Measurements from ENCODE around the gene ETV4.
A peak's percentile ranks its signal among the peaks of the same experiment; 100 is the strongest.
"Not testable (repeated sequence)": the region's sequence is repeated elsewhere in the genome, so short reads cannot be mapped to it uniquely, and the experiment has no call there.

ETV4 gene

DNA sequence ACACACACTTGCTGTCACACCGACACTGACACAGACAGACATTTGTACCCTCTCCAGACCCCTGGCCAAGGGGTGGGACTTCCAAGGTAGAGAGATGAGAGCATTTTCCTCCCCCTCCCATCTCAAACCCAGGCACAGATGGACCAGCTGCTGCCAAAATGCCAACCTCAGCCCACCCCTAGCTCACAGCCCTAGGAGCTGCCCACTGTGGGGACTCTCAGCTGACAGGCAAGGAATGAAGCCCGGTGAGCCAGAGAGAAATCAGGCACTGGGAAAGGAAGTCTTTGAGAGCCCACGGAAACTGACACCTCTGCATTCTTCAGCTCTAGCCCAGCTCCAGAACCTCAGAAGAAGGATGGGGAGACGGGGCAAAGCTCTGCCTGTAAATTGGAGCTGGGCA, 2.8 kb downstream of the ETV4 start:
- no peak for DNase-seq

DNA sequence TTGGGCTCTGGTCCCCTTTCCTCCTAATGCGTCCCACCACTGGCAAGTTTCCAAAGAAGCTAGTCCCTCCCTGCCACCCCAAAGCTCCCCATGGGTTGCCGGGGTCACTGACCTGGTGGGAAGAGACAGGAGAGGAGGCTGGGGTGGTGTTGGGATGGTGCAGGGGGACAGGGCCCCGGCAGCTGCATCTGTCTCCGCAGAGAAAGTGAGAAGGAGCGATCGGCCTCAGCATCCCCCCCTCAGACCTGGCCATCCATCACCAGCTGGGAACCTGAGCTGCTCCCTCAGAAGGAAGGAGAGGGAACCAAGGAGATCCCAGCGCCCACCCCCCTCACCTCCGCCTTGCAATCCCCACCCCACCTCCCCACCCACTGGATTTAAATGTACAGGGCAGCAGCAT, 3.3 kb downstream of the ETV4 start:
- DNase-seq = no peak

DNA sequence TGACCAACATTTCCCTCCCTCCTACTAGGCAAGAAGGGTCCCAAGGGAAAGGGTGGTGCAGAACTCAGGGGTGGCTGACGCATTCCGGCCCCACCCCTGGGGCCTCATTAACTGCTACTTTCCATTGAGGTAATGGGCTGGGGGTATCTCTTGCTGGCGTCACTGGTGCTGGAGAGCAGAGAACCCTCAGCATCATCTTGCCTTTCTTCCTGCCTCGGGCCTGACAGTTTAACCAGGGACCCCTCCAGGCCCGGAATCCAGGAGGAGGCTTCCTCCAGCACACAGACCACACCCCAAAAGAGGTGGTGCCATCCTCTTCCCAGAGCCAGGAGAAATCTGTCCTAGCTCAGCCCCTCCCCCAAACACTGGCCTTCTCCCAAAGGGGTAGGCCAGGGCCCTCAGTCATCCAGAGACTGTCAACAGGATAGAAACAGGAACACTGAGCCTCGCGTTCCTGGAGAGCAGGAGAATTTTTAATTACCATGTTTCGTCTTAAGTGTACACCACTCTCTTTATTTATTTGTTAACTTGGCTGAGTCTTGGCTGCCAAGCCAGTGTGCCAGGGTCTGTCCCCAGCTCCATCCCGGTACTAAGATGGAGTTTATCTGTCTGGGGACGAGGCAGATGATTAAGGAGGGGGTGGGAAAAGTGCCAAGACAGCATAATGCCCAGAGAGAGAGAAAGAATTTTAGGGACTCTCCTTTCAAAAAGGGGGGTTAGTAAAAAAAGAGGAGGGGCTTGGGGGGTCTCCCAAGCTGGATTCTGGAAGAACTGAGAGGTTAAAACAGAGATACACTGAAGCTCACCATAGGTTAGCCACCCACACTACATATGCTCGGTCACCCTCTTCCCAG, 5.1 kb downstream of the ETV4 start:
- no peak for DNase-seq

DNA sequence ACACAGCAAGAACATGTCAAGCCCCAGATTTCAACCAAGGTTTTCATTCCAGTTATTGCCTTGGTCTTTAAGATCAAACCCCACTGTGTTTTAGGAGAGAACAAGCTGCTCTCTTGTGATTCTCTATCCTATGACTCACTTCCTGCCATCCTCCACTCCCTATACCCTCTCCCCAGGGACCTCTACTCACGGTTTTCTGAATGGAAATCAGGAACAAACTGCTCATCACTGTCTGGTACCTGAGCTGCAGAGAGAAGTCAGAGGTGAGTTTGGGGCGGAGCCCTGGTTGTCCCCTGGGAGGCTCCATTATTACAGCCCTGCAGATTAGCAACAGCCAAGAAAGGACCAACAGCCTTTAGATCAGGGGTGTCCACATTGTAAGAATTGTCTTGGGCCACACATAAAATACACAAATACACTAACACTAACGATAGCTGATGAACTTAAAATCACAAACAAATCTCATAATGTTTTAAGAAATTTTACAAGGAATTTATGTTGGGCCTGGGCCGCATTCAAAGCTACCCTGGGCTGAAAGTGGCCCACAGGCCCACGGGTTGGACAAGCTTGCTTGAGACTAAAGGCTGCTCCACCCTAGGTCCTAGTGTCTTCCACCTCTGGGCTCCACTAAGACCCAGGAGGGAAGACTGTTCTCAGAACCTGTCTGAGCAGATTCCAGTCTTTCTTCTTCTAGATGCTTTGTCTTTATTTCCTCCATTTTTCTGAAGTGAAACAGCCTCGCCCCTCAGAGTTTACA, 9.7 kb downstream of the ETV4 start:
- DNase-seq = peak; percentile 63

DNA sequence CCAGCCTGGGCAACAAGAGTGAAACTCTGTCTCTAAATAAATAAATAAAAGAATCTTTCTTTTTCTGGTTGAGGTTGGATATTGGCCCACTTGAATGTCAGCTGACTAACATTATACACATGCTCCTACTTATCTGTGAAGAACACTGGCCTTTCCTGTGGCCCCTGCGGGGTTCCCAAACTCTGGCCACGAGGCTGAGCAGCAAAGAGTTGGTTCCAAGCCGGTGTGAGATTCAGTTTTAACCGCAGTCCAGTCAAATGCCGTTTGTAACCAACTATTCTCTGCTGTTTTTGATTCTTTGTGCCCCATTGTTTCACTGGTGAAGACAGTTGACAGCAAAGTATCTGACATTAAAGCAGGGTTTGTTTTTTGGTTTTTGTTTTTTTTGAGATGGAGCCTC, 11.2 kb downstream of the ETV4 start:
- DNase-seq = no peak

DNA sequence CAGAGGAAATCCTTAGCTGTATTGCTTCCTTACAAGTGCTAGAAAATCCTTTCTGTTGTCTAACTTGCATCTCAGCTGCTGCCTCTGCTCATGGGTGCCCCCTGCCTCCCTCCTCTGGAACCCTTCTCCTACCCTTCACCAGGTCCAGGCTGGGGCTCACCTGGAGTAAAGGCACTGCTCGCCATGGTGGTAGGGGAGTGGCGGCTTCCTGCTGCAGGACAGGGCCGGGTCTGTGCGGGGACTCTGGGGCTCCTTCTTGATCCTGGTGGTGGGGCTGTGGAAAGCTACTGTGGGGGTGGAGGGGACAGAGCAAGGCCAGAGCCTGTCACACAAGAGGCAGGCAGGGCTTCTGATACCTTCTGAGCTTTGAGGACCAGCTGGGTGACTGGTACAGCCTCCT, 12.4 kb downstream of the ETV4 start:
- no peak for DNase-seq

DNA sequence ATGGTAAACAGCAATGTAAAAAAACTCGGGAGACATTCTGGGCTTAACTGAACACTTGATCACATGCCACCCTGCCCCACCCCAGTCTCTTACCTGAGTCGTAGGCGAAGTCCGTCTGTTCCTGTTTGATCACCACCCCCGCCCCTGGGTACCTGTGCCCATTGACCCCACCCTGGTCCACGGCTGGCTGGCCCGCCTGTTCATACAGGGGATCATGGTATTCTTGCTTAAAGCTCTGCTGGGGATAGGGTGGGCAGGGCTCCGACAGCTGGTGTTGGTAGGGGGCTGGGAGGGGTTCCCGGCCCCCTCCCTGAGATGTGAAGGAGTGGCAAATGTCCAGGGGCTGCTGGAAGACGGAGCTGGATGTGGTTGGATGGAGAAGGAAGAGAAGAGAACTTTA, 13.6 kb downstream of the ETV4 start:
- DNase-seq = no peak

DNA sequence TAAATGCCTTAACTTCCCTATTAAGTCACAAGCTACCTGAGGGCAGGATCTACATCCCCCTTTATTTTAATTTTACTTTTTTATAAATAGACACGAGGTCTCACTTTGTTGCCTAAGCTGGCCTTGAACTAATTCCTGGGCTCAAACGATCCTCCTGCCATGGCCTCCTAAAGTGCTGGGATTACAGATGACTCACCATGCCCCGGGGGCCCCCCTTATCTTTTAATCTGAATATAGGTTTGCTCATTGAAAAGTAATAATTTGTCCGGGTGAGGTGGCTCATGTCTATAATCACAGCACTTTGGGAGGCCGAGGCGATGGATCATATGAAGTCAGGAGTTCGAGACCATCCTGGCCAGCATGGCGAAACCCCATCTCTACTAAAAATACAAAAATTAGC, 14.2 kb downstream of the ETV4 start:
- DNase-seq = no peak

DNA sequence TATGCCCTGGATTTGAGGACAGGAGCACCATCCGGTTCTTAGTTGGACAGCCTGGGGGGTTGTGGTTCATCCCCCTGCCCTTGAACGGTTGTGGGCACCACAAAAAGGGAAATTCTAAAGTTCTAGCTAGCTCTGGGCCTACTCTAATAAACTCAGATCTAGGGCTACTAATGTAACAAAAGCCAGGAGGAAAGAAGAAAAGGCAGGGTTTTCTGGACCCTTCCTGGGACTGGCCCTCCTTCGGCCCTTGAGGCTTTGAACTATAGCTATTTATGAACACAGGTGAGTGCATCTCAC, 15.1 kb downstream of the ETV4 start:
- no peak for DNase-seq

DNA sequence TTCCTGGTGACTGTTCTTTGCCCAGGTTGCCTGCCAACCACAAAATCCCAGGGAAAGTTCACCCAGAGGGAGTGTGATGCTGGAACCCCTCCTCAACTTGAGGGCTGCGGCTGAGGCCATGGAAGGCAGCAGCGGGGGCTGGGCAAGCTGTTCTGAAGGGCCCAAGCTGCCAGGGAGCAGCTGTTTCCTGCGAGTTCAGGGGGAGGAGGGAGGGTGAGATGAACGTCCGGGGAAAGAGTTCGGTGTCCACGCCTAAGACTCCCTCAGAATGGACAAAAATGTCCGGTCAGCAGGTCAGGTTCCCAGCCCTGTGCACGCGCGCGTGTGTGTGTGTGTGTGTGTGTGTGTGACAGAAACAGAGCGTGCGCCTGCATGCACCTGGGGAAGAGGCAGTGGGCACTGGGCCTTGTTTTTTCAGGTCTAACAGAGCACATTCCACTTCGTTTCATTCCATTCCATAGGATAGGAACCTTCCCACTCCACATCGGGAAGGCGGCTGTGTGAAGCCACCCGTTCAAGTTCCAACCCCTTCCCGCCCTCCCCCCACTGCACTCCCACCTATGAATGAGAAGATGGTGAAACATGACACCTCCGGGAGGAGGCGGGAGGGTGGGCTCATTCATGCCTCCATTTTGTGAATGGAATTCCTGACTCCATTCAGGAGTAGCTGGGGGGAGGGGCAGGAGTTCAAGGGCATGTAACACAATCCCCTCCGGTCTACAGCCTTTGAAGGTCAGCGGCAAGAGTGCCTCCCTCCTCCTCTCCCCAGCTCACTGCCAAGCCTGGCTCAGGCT, 15.7 kb downstream of the ETV4 start:
- peak; percentile 89 for DNase-seq

DNA sequence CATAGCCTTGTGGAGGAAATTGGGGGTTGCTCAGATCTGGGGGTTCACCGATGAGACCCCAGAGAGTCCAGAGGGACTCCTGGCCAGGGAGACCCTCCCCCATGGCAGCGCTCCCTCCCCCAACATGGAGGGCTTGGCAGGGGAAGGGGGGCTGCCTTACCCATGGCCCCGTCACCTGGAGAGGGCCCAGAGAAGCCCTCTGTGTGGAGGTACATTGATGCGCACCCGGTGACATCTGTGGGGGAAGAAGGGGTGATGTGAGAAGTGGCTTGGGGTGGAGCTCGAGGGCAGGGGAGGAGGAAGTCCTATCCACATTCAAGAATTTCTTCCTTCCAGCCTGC, 16.2 kb downstream of the ETV4 start:
- no peak for DNase-seq

DNA sequence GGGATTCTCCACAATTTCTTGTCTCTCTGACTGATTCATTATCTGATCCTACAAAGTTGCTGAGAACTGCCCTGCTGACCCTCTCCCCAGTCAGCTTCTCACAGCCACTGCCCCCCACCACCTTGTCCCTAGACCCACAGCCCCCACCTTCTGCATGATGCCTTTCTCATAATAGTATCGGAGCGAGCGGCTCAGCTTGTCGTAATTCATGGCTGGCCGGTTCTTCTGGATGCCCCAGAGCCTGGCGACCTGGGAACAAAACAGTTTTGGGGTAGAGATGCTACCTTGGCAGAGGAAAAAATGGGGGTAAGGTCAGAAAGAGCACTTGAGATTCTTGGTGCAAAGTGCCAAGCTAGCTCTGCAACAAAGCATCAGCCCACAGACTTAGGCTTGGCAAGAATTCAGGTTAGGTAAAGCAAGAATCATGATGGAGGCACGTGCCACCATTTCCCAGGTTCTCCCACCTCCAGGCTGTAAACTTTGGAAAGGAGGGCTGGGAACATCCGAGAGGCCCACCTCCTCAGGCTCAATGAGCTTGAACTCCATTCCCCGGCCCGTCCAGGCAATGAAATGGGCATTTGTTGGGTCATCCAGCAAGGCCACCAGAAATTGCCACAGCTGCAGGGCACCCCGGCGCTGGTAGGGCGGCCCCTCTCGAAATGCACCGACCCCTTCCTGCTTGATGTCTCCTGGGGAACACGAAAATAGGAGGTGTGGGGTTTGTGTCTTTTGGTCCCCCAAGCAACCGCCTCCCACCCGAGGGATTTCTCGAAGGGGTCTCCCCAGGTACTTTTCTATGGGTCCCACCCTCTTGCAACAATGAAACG, 16.9 kb downstream of the ETV4 start:
- no peak for DNase-seq

DNA sequence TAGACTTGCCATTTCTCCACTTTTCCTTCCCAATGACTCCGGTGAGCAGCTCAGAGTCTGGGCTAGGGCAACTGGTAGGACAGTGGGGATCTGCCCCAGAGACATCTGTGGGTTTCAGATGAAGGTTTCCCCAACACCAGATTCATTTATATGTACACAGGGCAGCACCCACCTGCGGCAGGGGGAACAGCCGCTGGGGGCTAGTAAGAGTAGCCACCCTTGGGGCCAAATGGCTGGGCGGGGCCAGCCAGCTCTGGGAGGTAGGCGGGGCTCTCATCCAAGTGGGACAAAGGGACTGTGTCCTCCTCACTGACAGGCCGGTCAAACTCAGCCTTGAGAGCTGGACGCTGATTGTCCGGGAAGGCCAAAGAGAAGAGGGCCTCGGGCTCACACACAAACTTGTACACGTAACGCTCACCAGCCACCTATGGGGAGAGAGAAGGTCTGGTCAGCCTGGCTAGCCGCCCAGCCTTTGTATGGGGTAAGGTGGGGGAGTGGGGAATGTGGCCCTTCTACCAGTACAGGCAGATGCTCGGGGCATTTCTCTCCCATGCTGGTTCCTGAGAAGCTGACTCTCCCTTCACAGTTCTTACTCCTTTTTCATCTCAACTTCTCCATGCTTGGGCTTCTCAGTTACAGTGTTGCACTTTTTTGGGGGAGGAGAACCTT, 17.7 kb downstream of the ETV4 start:
- no peak for DNase-seq

DNA sequence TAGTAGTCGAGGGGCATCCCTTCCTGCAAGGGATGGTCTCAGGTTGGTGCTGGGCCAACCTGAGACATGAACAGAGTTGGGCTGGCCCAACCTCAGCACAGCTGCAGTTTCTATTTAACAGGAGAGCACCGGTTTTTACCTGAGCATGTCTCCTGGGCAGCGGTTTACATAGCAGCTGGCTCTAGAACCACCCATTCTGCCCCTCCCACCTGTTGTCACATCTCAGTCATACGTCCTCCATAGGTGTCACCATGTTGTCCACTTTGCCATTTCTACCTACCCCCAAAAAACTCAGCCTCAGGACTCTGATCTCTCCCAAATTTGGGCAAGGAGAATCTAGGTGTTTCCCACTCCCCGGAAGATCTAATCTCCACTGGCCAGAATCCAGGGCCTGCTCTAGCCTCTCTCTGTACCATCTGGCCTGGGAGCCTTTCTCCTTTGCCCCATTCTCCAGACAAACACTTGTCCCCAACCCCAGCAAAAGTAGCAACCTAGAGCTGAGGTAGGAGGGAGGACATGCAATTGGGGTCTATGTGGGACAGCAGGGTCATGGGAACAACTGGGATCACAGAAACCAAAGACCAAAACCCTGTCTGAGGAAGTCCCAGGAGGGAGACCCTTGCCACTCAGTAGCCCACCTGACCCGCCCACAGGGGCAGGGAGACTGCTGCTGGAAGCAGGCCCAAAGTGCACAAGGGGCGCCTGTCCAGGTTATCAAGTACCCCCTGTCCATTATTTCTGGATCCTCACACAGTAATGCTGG, 19.1 kb downstream of the ETV4 start:
- no peak for DNase-seq

DNA sequence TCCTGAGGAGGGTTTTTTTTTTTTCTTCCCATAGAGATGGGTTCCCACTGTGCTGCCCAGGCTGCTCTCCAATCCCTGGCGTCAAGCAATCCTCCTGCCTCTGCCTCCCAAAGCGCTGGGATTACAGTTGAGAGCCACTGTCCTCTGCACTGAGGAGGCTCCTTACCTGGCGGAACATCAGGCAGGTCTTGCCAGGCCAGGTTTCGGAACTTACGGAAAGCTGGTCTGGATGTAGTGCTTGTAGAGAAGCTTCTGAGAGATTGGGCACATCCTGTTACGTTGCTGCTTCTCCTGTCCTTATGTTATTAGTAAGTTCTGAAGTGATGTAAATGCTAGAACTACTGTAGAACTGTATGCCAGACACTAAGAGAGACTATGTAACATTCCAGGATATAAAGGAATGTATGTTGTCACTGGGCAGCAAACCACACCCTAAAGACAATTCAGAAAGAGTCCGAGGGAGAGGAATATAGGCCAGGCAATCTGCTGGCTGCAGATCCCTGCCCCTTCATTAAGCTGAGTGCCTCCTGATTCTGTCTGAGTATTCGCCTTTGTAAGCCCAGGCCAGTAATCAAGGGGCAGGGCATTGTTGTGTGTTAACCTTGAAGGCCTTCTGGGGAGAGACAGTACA, 21.1 kb downstream of the ETV4 start:
- no peak for DNase-seq

DNA sequence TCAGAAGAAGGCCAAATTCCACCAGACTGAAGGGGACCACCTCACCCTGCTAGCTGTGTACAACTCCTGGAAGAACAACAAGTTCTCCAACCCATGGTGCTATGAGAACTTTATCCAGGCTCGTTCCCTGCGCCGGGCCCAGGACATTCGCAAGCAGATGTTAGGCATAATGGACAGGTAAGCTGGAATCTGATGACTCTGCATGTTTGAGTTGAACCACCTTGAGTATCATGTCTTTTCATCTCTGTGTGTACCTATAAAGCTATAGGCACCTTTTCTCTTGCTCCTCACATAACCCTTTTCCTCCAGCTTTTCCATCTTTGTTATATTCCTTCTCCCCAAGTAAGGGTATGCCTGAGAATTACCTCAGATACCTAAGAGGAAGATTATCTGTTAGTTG, 24.8 kb downstream of the ETV4 start:
- no peak for DNase-seq

DNA sequence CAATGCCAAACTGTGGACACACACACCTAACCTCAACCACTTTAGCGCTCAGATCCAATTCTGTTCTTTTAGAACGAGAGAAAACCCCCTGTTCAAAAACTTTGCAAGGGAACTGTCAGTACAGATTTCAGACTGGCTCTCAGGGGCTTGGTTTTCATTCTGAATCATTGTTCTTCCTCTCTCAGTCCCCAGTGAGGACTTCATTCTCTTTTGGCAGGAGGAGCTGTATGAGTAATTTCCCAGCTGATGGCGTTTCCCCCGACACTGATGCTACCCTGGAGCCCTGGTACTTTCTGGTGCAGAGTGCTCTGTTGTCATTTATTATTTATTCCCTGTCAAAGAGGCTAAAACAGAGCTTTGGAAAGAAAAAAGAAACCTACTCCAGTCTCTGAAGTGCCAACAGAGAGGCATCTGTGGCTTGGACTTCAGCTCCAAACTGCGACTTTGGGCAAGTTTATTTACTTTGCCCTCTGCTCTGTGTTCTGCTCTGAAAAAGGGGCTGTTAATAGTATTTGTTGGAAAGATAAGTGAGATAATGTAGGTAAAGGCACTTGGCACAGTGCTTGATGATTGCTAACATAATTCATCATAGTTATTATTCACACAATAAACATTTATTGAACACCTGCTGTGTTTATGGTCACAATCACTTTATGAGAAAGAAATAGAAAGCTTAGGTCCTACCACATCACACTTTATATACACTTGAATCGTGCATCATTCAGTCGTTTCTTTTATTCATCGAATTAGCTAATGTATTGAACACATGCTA, 28.3 kb downstream of the ETV4 start:
- DNase-seq = peak; percentile 57

DNA sequence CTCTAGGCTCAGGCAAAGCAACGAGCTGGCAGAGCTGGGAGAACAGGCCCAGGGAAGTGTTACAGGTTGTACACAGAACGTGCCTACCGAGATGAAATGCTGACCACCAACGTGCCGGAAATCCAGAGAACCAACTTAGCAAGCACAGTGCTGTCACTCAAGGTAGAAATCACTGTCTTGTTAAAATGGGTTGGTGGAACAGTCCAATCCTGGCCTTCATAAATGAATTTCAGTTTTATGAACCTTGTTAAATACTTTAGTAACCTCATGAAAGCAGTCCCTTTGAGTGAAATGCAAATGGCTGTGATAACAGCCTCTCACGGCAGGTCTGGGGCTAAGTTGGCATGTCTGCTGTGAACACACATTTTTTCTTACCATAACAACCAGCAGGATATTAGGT, 29.0 kb downstream of the ETV4 start:
- DNase-seq = no peak

DNA sequence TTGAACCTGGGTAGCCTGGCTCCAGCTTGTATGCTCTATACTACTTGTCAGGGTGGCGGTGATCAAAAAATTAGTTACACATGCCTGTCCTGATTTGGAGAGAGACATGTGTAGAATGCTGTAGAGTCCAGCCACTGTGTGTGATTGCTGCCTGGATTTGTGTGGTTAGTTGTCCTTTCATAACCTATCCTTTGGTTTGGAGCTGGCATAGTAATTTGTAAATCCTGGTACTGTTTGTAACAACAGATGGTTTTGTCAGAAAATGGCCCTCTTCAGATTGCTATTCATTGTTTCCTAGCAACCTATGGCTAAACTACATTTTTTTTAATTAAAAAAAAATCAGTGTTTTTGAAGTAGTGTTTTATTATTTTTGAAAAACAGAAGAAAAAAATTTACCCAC, 30.5 kb downstream of the ETV4 start:
- DNase-seq = no peak

DNA sequence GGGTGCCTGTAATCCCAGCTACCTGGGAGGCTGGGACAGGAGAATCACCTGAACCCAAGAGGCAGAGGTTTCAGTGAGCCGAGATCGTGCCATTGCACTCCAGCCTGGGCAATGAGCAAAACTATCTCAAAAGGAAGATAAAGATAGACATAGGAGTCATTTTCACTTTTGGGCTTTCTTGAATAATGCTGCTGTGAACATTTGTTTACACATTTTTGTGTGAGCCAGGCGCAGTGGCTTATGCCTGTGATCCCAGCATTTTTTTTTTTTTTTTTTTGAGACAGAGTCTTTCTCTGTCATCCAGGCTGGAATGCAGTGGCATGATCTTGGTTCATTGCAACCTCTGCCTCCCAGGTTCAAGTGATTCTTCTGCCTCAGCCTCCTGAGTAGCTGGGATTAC, 34.9 kb downstream of the ETV4 start:
- DNase-seq = not testable (repeated sequence)
